Measurements from ENCODE around the gene FAM193A. TPM values are rescaled to one million over a fixed set of nuclear protein-coding genes. Genes with fewer than 3 reads are reported as not detected.

The FAM193A gene
- total and polyA plus RNA-seq, 12 donors = 7.5 to 20.6 (median 15.9) TPM

GRCh38 chr4:2756691-2757350 is 220.4 kb downstream of the FAM193A start:
- Histone ChIP-seq H3K4me3 (peak overlapping the region in 9 of 10 donors; percentile 25 to 99 (median 46)), H3K27ac (peak overlapping the region in 9 of 10 donors; percentile 50 to 78 (median 68))

DNA sequence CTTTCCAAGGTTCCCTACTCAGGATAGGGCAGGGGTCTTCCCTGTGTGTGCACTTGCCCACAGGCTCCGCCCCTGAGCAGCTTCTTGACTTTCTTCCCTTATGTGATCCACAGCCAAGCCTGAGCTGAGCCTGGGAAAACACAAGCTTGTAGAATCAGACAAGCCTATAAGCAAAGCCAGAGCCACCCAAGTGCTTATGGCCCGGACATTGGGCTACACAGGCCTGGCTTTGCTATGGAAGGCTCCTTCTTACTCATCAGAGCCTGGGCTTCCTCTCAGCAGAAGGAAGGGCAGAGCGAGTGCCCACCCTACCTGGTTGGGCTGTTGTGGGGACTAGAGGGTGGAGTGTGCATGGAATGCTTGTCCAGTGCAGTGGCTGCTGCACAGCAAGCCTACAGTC is 221.0 kb downstream of the FAM193A start:
- Histone ChIP-seq H3K27me3 (no peaks in the 10 kb centered on the region), H3K4me1 (peaks cover 0 to 32% (median 12%) of the 10 kb centered on the region in 9 donors), H3K36me3 (peaks cover 0 to 11% (median 0%) of the 10 kb centered on the region in 9 donors), H3K27ac (peak overlapping the region in 2 of 10 donors; percentile 67 to 71), H3K4me3 (no peak overlapping the region), H3K9me3 (no peaks in the 10 kb centered on the region)
- no peak for DNase-seq
- no peak for TF ChIP-seq CTCF (IDR thresholded peaks at IDR 0.05)
- 91 to 96% methylated on average over 3 of the region's 3 CpGs for WGBS, 2 donors
- intact Hi-C loops (cut with DNase I) = loop anchor here in 5 of 10 donors (5.0 to 10.0 kb wide), 5 partner anchors 177 to 287 kb away; partner anchors contain the start of genes GRK4 (in 1 of the 5) and NOP14 (in 1 of the 5)
- no peak for ATAC-seq

More at GRCh38 chr4:2756691-2757350, 220.4 kb downstream of the FAM193A start:
- H3K4me1 ChIP-seq = peaks cover 0 to 35% (median 16%) of the 10 kb centered on the region in 9 donors
- no peaks in the 10 kb centered on the region for H3K9me3 ChIP-seq
- H3K27me3 ChIP-seq = no peaks in the 10 kb centered on the region
- DNase-seq = no peak
- peak in 1 of 8 donors; percentile 17 for ATAC-seq
- H3K36me3 ChIP-seq = peaks cover 0 to 17% (median 0%) of the 10 kb centered on the region in 9 donors
- TF ChIP-seq CTCF (IDR thresholded peaks at IDR 0.05) = no peak
- intact Hi-C loops (cut with DNase I) = loop anchor here in 5 of 10 donors (5.0 to 10.0 kb wide), 5 partner anchors 178 to 288 kb away; partner anchors contain the start of genes GRK4 (in 1 of the 5) and NOP14 (in 1 of the 5)
- 70 to 72% methylated on average over 25 of the region's 25 CpGs for WGBS, 2 donors

DNA sequence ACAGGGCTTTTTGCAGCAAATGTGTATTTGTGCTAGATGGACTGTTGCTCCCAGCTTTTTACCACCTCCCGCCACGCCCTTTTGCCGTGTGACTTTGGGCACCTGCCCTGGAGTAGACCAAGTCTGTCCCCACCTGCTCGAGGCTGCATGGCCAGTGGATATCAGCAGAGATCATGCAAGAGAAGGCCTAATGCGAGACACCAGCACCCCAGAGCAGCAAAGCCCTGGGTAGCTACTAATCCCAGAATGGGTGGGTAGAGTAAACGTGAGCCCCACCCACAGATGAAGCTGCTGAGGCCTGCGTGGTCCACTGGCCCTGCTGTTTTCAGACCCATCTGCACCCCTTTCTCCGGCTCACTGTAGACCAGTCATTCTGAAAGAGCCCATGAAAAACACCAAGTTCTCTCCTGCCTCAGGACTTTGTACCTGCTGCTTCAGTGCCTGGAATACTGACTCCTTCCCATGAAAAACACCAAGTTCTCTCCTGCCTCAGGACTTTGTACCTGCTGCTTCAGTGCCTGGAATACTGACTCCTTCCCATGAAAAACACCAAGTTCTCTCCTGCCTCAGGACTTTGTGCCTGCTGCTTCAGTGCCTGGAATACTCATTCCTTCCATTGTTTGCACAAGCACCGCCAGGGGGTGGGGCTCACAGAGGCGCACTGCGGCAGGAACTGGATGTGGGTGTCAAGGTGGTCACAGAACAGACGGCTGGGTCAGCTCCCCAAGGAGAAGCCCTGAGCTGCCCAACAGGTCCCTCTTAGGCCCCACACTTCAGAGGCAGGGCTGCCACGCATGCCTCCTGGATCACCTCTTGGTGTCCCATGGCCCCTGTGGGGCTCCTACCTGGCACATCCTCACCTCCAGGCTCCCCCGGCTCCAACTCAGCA is 224.8 kb downstream of the FAM193A start:
- DNase-seq (no peak), ATAC-seq (peak in 1 of 8 donors; percentile 18)
- Histone ChIP-seq H3K4me3 (no peak overlapping the region), H3K36me3 (no peaks in the 10 kb centered on the region), H3K9me3 (no peaks in the 10 kb centered on the region), H3K4me1 (peaks cover 0 to 21% (median 12%) of the 10 kb centered on the region in 9 donors), H3K27ac (no peak overlapping the region), H3K27me3 (no peaks in the 10 kb centered on the region)
- peak in 4 of 9 donors; percentile 11 to 18 (median 16) for TF ChIP-seq CTCF (IDR thresholded peaks at IDR 0.05)
- 83% methylated on average over 14 of the region's 14 CpGs for WGBS, 2 donors
- intact Hi-C loops (cut with DNase I) = loop anchor here in 8 of 10 donors (5.0 to 10.0 kb wide), 11 partner anchors 41 to 284 kb away; partner anchors contain the start of gene ADD1 (in 4 of the 8)

- intact Hi-C loops (cut with DNase I) = loop anchor here in 8 of 10 donors (5.0 to 10.0 kb wide), 11 partner anchors 40 to 283 kb away; partner anchors contain the start of gene ADD1 (in 4 of the 8)
Observed at GRCh38 chr4:2762048-2762447, 225.6 kb downstream of the FAM193A start.

More at GRCh38 chr4:2762048-2762447, 225.6 kb downstream of the FAM193A start:
- no peak overlapping the region for H3K27ac ChIP-seq
- H3K4me1 ChIP-seq = peaks cover 0 to 14% (median 8%) of the 10 kb centered on the region in 9 donors
- no peaks in the 10 kb centered on the region for H3K27me3 ChIP-seq
- H3K9me3 ChIP-seq = no peaks in the 10 kb centered on the region
- TF ChIP-seq CTCF (IDR thresholded peaks at IDR 0.05) = no peak
- no peak for DNase-seq
- WGBS, 2 donors = 61 to 72% methylated on average over 5 of the region's 5 CpGs
- no peak for ATAC-seq
- H3K36me3 ChIP-seq = no peaks in the 10 kb centered on the region
- no peak overlapping the region for H3K4me3 ChIP-seq

Measured in heart right ventricle (tissue), 16 donors.